DND-41 (cell line): ENCODE measurements around the gene MAS1L.

Experiments
- CTCF ChIP-seq: IDR thresholded peaks from 2 replicates; pipeline ENCODE4 v1.5.1; 2012; ENCODE audit warnings: borderline replicate concordance, low read length, moderate library complexity, mild to moderate bottlenecking; ENCODE audit not compliant: poor library complexity, severe bottlenecking; ENCODE audit errors: extremely low read depth
- EZH2 ChIP-seq: IDR thresholded peaks from 3 replicates; pipeline ENCODE4 v1.6.1; 2012; ENCODE audit warnings: borderline replicate concordance, low read depth, mild to moderate bottlenecking, moderate library complexity, low read length, inconsistent platforms; ENCODE audit not compliant: severe bottlenecking

GRCh38 chr6:29491574-29491973, 3.8 kb upstream of the MAS1L start:
- TF ChIP-seq CTCF (no peak), EZH2 (no peak)
